ENCODE measurements around the gene PTP4A2. TPM values are rescaled to one million over a fixed set of nuclear protein-coding genes. Genes with fewer than 3 reads are reported as not detected.

Gene PTP4A2
- total and polyA plus RNA-seq, 2 donors (not counting 1 experiment from before 2014, with no cell fraction given), result 78.2 to 193 TPM

GRCh38 chr1:31885851-31886250, 52.3 kb downstream of the PTP4A2 start:
- ChIA-PET CTCF (no interaction called here), POLR2A (interaction anchor here (0.6 kb wide), 1 partner anchor 52 kb away, joined by 12 read pairs; no protein-coding TSS in a partner anchor)
- H3K9me3 Mint-ChIP-seq (ENCODE audit: insufficient read depth), result peaks cover 2% of the 10 kb centered on the region
- Histone ChIP-seq H4K20me1 (ENCODE audit: control insufficient read depth, insufficient read depth, low read length, poor library complexity, severe bottlenecking) (no peaks in the 10 kb centered on the region), H3K27me3 (replicated peaks in 1 of 4; ENCODE audit: control extremely low read depth in 1 of 4, control insufficient read depth in 3 of 4, insufficient read depth in 4 of 4, low read length in 3 of 4) (no peaks in the 10 kb centered on the region), H3K9ac (ENCODE audit: low read length) (no peak overlapping the region), H3K79me2 (ENCODE audit: control insufficient read depth, insufficient read depth, low read length) (no peaks in the 10 kb centered on the region), H3K4me1 (ENCODE audit: control insufficient read depth in 2 of 2, insufficient read depth in 2 of 2, low read length in 2 of 2) (peaks cover 28 to 30% of the 10 kb centered on the region in 2 donors), H3K27ac (ENCODE audit: low read length in 2 of 2) (no peak overlapping the region), H3K4me2 (replicated peaks; ENCODE audit: low read depth, low read length, poor library complexity, severe bottlenecking) (no peak overlapping the region), H3K4me3 (ENCODE audit: control extremely low read depth in 1 of 5, extremely low read depth in 1 of 5, insufficient read depth in 1 of 5, low read depth in 2 of 5, low read length in 4 of 5) (no peak overlapping the region), H3K36me3 (replicated peaks in 1 of 2; ENCODE audit: control extremely low read depth in 1 of 2, control insufficient read depth in 1 of 2, extremely low read depth in 1 of 2, insufficient read depth in 2 of 2, low read length in 1 of 2) (no peaks in the 10 kb centered on the region), H3K9me3 (ENCODE audit: control extremely low read depth in 1 of 3, control insufficient read depth in 2 of 3, insufficient read depth in 1 of 3, low read length in 2 of 3) (no peaks in the 10 kb centered on the region), H2AFZ (ENCODE audit: insufficient read depth, low read depth, low read length, poor library complexity, severe bottlenecking) (no peak overlapping the region)
- intact Hi-C loops (cut with micrococcal nuclease), result loop anchor here (10.0 kb wide), 1 partner anchor 61 kb away; no protein-coding TSS in a partner anchor
- H3K27me3 Mint-ChIP-seq, result no peaks in the 10 kb centered on the region
- no peak for TF ChIP-seq EZH2 (IDR thresholded peaks at IDR 0.05; ENCODE audit: borderline replicate concordance, insufficient read depth, low read depth, low read length, poor library complexity, severe bottlenecking)
- TF ChIP-seq CTCF (IDR thresholded peaks at IDR 0.05), result no peak
- peaks cover 36% of the 10 kb centered on the region for H3K4me1 Mint-ChIP-seq
- H3K27ac Mint-ChIP-seq, result no peak overlapping the region
- ATAC-seq (ENCODE audit: low read depth) (no peak), DNase-seq (no peak)
- no CpG with 5 or more reads among the region's 2 CpGs for WGBS (ENCODE audit: insufficient coverage)
- no peak overlapping the region for H3K4me3 Mint-ChIP-seq

GRCh38 chr1:31883357-31883942, 54.7 kb downstream of the PTP4A2 start:
- POLR2A ChIA-PET, result interaction anchor here (0.6 kb wide), 1 partner anchor 11 kb away, joined by 3 read pairs; no protein-coding TSS in a partner anchor
- Histone ChIP-seq H2AFZ (ENCODE audit: insufficient read depth, low read depth, low read length, poor library complexity, severe bottlenecking) (no peak overlapping the region), H3K27me3 (replicated peaks in 1 of 4; ENCODE audit: control extremely low read depth in 1 of 4, control insufficient read depth in 3 of 4, insufficient read depth in 4 of 4, low read length in 3 of 4) (no peaks in the 10 kb centered on the region), H3K79me2 (ENCODE audit: control insufficient read depth, insufficient read depth, low read length) (no peaks in the 10 kb centered on the region), H3K4me1 (ENCODE audit: control insufficient read depth in 2 of 2, insufficient read depth in 2 of 2, low read length in 2 of 2) (peaks cover 28 to 35% of the 10 kb centered on the region in 2 donors), H4K20me1 (ENCODE audit: control insufficient read depth, insufficient read depth, low read length, poor library complexity, severe bottlenecking) (no peaks in the 10 kb centered on the region), H3K36me3 (replicated peaks in 1 of 2; ENCODE audit: control extremely low read depth in 1 of 2, control insufficient read depth in 1 of 2, extremely low read depth in 1 of 2, insufficient read depth in 2 of 2, low read length in 1 of 2) (no peaks in the 10 kb centered on the region), H3K9ac (ENCODE audit: low read length) (no peak overlapping the region), H3K4me3 (ENCODE audit: control extremely low read depth in 1 of 5, extremely low read depth in 1 of 5, insufficient read depth in 1 of 5, low read depth in 2 of 5, low read length in 4 of 5) (no peak overlapping the region), H3K27ac (ENCODE audit: low read length in 2 of 2) (no peak overlapping the region), H3K9me3 (ENCODE audit: control extremely low read depth in 1 of 3, control insufficient read depth in 2 of 3, insufficient read depth in 1 of 3, low read length in 2 of 3) (no peaks in the 10 kb centered on the region), H3K4me2 (replicated peaks; ENCODE audit: low read depth, low read length, poor library complexity, severe bottlenecking) (no peak overlapping the region)
- WGBS (ENCODE audit: insufficient coverage), result no CpG with 5 or more reads among the region's 3 CpGs
- peaks cover 2% of the 10 kb centered on the region for H3K9me3 Mint-ChIP-seq (ENCODE audit: insufficient read depth)
- no peak for DNase-seq
- no peaks in the 10 kb centered on the region for H3K27me3 Mint-ChIP-seq
- intact Hi-C loops (cut with micrococcal nuclease), result loop anchor here (10.0 kb wide), 1 partner anchor 59 kb away; no protein-coding TSS in a partner anchor
- ATAC-seq (ENCODE audit: low read depth), result no peak
- CTCF ChIA-PET, result interaction anchor here (0.5 to 1.5 kb wide), 3 partner anchors 21 to 271 kb away, joined by 3 to 4 read pairs (median 3); no protein-coding TSS in a partner anchor
- H3K4me3 Mint-ChIP-seq, result no peak overlapping the region
- peak overlapping the region; percentile 33 for H3K27ac Mint-ChIP-seq
- TF ChIP-seq CTCF (IDR thresholded peaks at IDR 0.05) (no peak), EZH2 (IDR thresholded peaks at IDR 0.05; ENCODE audit: borderline replicate concordance, insufficient read depth, low read depth, low read length, poor library complexity, severe bottlenecking) (no peak)
- peaks cover 37% of the 10 kb centered on the region for H3K4me1 Mint-ChIP-seq
